GM21447 (cell line): ENCODE results near the gene MRPL36.
A peak's percentile ranks its signal among the peaks of the same experiment; 100 is the strongest.
"Not testable (repeated sequence)": the region's sequence is repeated elsewhere in the genome, so short reads cannot be mapped to it uniquely, and the experiment has no call there.

Experiments
- ATAC-seq: cut with Tn5 transposase; IDR thresholded peaks from one replicate; pipeline ENCODE4 v1.9.1; 2021; ENCODE audit not compliant: unreplicated experiment

MRPL36 gene

GRCh38 chr5:1799602-1800471 lies at the start of gene MRPL36:
MRPL36 (minus strand) TSS chr5:1799837; CDS start chr5:1798935, 902 bp downstream.
- peak; percentile 44 for ATAC-seq

DNA sequence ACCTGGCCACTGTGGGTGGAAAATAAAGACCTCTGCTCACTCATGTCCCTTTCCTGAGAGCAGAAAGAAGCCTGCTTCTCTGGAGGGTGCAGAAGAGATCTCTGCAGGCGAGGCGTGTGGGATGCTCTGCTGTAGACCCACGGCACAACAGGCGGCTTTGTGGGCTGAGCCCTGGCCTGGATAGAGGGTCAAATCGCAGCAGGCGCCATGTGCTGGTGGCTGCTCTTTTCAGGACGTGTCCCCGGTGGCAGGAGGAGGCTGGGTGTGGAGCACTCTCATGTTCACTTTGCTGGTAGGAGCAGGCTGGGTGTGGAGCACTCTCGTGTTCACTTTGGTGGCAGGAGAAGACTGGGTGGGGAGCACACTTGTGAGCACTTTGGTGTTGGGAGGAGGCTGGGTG lies 48.0 kb upstream of the MRPL36 start:
- ATAC-seq: no peak

DNA sequence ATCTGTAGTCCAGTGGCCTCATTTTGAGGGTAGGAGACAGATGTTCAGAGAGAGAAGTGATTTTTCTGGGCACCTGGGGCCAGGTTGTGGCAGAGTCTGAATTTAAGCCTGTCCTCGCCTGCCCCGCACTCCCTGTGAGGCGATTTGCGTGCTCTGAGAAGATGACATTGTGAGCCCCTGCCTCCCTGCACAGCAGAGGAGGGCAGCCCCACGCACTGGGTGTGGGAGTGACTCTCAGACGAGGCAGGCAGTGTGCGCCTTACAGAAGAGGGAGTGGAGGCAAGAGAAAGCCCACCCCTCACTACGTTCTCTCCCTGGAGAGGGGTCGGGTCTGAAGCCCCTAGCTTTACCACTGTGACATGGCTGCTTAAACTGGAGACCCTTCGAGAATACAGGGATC lies 47.4 kb upstream of the MRPL36 start:
- no peak for ATAC-seq

- ATAC-seq: no peak
Observed at GRCh38 chr5:1846583-1846982, 46.9 kb upstream of the MRPL36 start.

GRCh38 chr5:1845696-1846095 lies 46.1 kb upstream of the MRPL36 start:
- ATAC-seq: no peak

DNA sequence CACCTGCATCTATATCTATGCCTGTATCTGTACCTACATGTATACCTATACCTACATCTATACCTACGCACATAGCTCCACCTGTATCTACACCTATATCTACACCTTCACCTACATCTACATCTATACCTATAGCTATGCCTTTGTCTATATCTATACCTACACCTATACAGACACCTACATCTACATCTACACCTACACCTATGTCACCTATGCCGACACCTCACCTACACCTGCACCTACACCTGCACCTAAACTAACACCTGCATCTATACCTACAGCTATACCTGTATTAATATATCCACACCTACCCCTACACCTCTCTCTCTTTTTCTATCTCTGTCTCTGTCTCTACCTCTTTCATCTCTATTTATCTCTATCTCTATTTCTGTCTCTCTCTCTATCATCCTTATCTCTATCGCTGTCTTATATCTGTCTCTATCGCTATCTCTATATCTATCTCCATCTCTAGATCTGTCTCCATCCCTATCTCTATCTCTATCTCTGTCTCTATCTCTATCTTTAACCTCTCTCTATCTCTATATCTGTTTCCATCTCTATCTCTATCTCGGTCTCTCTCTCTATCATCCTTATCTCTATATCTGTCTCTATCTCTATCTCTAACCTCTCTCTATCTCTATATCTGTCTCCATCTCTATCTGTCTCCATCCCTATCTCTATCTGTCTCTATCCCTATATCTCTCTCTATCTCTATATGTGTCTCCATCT lies 45.2 kb upstream of the MRPL36 start:
- no peak for ATAC-seq

DNA sequence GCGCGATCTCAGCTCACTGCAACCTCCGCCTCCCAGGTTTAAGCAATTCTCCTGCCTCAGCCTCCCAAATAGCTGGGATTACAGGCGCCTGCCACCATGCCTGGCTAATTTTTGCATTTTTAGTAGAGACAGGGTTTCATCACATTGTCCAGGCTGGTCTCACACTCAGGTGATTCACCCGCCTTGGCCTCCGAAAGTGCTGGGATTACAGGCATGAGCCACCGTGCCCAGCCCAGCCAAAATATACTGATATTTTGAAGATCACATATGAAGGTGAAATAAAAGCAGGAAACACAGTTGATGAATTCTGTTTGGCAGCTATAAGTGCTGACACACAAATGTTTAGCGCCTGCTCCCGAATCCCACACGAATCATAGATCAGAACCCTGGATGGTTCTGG lies 44.1 kb upstream of the MRPL36 start:
- ATAC-seq: not testable (repeated sequence)

DNA sequence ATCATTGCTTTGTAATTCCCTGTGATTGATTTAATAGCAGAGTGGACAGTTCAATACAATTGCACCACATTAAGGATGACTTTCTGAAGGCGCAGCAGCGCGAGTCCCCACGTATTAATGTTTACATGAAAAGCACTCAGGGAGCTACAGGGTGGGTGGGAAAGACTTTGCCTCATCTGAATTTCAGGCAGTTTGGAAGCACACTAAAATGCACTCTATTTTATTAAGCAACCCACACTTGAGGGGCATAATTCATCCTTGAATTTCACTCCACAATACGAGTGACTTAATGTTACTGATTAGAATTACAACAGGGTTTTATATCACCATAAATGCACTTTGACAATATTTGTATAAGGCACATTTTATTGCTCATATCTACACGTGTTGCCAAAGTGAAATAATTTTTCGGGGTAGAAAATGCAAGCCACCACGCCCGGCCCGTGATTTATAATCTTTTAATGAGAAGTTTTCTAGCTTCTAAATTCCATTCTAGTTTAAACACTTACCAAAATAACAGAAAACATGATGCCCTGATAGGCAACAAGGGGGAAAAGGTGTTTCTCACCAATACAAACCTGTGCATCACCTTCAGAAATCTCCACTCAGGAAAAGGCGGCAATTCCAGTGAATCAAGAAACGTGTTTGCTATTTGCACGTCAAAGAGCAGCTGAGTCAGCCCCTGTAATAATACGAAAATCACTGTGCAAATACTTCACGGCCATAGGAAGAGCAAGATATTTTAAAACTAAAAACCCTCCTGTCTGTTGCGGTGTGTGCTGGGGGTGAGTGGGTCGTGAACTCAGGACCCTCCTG lies 42.6 kb upstream of the MRPL36 start:
- no peak for ATAC-seq

GRCh38 chr5:1840741-1841521 lies 41.3 kb upstream of the MRPL36 start:
- no peak for ATAC-seq

- no peak for ATAC-seq
Observed at GRCh38 chr5:1840071-1840547, 40.5 kb upstream of the MRPL36 start.

DNA sequence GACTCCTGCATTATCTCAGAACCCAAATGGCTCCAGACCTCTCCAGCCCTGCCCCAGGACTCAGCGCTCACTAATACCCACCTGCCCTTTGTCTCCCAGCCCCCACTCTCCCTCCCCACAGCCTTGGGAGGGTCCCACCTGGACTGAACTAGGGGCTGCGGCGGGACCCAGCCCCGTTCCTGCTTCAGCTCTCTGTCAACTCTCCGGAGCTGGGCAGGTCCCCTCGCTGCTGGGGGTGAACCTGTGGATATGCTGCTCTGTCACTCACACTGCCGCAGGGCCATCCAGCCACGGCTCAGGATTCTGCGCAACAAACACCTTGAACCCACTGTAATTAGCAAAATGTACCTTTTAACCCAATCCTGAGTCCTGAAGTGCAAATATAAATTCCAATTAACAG lies 38.4 kb upstream of the MRPL36 start:
- ATAC-seq: no peak

DNA sequence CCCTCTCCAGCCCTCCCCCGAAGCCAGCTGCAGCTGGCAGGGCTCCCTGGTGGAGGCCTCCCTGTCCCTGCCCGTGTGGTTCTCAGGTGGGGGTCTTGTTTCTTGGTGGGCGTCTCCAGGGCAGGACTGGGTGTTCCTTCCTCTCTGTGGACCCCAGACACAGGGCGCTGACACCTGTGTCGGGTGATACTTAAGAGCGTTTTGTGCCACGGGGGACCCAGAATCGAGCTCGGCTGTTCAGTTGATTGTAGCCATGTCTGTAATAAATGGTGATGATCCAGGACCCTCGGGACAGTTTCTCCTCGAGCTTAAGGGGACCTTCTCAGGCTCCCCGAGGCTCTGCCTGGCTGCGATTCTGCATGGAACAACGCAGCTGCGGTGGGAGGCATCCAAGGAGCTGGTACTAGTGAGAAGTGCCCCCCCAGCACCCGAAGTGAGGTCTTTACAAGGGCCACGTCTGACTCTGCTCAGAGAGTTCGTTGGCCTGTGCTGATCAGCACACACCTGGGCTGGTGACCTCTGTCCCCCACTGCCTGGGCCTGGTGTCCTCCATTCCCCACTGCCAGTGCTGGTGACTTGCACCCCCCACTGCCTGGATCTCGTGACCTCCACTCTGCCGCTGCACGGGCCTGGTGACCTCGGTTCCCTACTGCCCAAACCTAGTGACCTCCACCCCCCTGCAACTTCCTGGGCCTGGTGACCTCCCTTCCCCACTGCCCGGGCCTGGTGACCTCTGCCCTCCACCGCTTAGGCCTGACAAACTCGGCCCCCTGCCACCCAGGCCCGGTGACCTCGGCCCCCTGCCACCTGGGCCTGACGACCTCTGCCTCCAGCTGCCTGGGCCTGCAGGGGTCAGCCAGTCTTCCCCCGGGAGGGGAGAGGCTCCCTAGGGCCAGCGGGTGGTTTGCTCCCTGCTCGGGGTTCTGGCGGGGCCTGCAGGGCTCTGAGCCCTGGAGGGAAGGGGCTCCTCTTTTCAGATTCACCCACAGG lies 37.5 kb upstream of the MRPL36 start:
- ATAC-seq: no peak

- ATAC-seq: no peak
Observed at GRCh38 chr5:1836176-1836890, 36.7 kb upstream of the MRPL36 start.

DNA sequence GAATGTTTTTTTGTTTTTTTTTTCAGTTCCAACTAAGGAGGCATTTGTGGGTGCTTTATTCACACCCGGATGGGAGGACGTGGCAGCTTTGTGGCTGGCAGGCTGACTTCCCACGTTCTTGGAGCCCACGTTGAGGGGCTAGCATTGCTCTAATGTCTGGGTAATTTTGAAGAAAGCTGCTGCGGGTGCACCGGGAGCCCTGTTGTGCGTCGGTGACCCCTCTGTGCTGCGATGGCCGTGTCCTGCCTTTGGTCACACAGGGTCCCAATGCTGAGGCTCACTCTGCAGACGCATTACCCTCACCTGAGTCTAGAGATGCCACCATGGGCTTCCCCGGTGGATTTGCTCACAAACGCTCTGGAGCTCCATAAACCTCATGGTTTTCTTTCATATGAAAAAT lies 35.8 kb upstream of the MRPL36 start:
- ATAC-seq: no peak

DNA sequence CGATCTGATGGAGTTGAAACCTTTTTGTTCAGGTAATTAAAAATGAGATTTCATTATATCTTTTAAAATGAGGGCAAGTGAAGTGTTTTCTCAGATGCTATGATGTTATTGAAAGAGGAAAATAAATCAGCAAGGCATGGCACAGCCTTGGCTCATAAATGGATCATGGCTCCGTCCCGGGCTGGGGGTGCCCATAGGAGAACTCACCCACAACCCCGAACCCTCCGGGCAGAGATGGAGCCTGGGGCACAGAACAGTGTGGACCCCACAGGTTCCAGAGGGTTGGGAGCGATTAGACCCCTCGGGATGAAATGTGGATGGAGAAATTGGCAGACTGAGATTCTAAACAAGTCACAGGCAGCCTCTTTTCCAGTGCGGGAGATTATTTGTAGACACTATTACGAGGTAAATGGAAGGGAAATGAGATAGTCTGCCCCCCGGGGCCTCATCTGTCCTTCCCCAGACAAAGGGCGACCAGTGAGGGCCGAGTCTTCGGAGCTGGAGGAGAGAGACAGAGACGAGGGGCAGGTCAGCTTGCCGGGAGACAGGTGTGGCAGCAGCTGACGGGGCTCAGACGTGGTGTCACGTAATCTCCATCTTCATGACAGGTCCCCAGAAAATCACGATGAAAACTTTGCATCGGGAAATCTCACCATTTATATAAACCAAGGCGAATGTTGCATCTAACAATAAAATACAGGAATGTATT lies 35.2 kb upstream of the MRPL36 start:
- ATAC-seq: no peak

DNA sequence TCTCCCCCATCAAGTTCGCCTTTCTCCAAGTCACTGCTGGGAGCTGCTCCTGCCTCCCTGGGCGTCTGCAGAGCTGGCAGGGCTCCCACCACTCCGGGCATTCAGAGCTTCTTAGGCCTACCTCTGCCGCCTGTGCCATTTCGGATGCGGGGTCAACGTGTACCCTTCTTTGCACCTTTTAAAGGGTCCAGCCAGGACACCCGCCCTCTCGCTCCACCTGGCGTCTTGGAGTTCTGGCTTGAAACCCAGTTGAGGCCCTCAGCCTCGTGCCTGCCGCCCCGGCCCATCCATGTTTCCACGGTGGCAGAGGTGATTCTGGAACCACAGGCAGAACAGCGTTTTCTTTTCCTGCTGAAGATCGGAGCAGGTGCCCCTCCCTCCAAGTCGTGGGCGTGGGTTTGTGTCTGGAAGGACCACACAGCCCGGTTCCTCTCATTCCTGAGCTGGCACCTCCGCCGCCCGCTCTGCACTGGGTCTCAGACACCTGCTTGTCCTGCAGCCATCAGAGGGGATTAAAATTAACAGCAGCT lies 34.5 kb upstream of the MRPL36 start:
- no peak for ATAC-seq

DNA sequence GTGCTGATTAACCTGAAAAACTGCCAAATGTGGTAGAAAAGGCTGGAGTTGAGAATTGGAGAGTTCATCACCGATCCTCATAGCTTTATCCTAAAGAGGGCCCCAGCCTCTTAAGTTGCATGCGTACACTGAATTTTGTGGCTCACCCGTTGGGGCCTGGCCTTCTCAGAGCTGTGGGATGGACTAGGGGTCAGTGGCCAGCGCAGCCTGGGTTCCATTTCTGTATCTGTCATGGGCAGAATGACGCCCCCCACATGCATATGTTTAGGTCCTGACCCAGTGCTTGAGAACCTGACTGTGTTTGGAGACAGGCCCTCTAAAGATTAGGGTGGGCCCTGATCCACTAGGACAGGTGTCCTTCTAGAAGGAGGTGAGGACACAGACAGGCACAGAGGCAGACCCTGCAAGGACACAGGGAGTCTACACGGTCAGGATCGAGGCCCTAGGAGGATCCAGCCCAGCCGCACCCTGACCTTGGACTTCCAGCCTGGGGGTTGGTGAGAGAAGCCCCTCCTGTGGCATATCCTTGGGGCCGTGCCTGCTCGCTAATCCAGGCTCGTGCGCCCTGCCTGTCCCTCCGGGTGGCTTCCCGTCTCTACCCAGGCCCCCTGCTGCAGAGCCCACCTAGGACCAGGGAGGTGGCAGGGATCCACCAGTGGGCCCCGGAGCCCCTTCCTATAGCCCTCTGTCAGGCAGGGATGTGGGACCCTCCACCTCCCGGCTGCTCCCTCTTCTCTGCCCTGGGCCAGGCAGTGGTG lies 33.8 kb upstream of the MRPL36 start:
- ATAC-seq: no peak
